MM.1S (cell line): ENCODE data around the gene PRKG2.

Source experiments
- DNase-seq: peaks from one replicate; pipeline ENCODE4 v3.0.0-alpha.2; 2015
- H2AFZ ChIP-seq: fragments of 300-600 bp; sonication (generic); 2 replicates; pipeline ENCODE4 v1.6.0; 2016; ENCODE audit warnings: antibody characterized with exemption, low read length
- H3F3A ChIP-seq: fragments of 300-600 bp; sonication (generic); 2 replicates; pipeline ENCODE4 v1.6.1; 2016; ENCODE audit warnings: mild to moderate bottlenecking, antibody characterized with exemption, low read length, moderate library complexity, mixed read lengths; ENCODE audit not compliant: insufficient read depth
- H3K27ac ChIP-seq: fragments of 300-600 bp; sonication (generic); 2 replicates; pipeline ENCODE4 v1.5.1; 2016; ENCODE audit warnings: mild to moderate bottlenecking, low read length
- H3K27me3 ChIP-seq: fragments of 300-600 bp; sonication (generic); replicated peaks from 2 replicates; pipeline ENCODE4 v1.6.0; 2016; ENCODE audit warnings: low read length; ENCODE audit not compliant: insufficient read depth
- H3K36me3 ChIP-seq: fragments of 300-600 bp; sonication (generic); replicated peaks from 2 replicates; pipeline ENCODE4 v1.6.1; 2016; ENCODE audit warnings: mild to moderate bottlenecking, low read length, mixed read lengths; ENCODE audit not compliant: insufficient read depth
- H3K4me1 ChIP-seq: fragments of 300-600 bp; sonication (generic); 2 replicates; pipeline ENCODE4 v1.6.1; 2016; ENCODE audit warnings: low read length, mixed read lengths
- H3K4me2 ChIP-seq: fragments of 300-600 bp; sonication (generic); 2 replicates; pipeline ENCODE4 v1.6.0; 2016; ENCODE audit warnings: low read depth, low read length
- H3K4me3 ChIP-seq: fragments of 300-600 bp; sonication (generic); 2 replicates; pipeline ENCODE4 v1.5.1; 2016; ENCODE audit warnings: low read length, mixed read lengths
- H3K79me2 ChIP-seq: fragments of 300-600 bp; sonication (generic); 2 replicates; pipeline ENCODE4 v1.6.1; 2016; ENCODE audit warnings: mixed run types, low read length, mixed read lengths
- H3K9ac ChIP-seq: fragments of 300-600 bp; sonication (generic); 2 replicates; pipeline ENCODE4 v1.6.1; 2016; ENCODE audit warnings: low read length, mixed read lengths
- H3K9me2 ChIP-seq: fragments of 300-600 bp; sonication (generic); replicated peaks from 2 replicates; pipeline ENCODE4 v1.6.1; 2016; ENCODE audit warnings: mild to moderate bottlenecking, low read length, mixed read lengths; ENCODE audit not compliant: insufficient read depth
- H3K9me3 ChIP-seq: fragments of 300-600 bp; sonication (generic); replicated peaks from 2 replicates; pipeline ENCODE4 v1.6.1; 2016; ENCODE audit warnings: mild to moderate bottlenecking, low read length, mixed read lengths; ENCODE audit not compliant: insufficient read depth
- H4K20me1 ChIP-seq: fragments of 300-600 bp; sonication (generic); 2 replicates; pipeline ENCODE4 v1.6.1; 2016; ENCODE audit warnings: mild to moderate bottlenecking, low read length, moderate library complexity, mixed read lengths; ENCODE audit not compliant: insufficient read depth
- EZH2 ChIP-seq: fragments of 300-600 bp; sonication (generic); optimal IDR thresholded peaks from 2 replicates; pipeline ENCODE3; 2017; ENCODE audit warnings: low read depth, mild to moderate bottlenecking, antibody characterized with exemption, low read length, mixed read lengths
- EZH2phosphoT487 ChIP-seq: fragments of 300-600 bp; sonication (generic); IDR thresholded peaks from 2 replicates; pipeline ENCODE4 v1.6.1; 2018; ENCODE audit warnings: antibody characterized with exemption, low read length
- TF ChIP-seq, protein P1 (sequence below): fragments of 300-600 bp; sonication (generic); IDR thresholded peaks from 2 replicates; pipeline ENCODE4 v1.5.1; 2016; ENCODE audit warnings: antibody characterized with exemption, low read length, mixed read lengths

PRKG2 gene

DNA sequence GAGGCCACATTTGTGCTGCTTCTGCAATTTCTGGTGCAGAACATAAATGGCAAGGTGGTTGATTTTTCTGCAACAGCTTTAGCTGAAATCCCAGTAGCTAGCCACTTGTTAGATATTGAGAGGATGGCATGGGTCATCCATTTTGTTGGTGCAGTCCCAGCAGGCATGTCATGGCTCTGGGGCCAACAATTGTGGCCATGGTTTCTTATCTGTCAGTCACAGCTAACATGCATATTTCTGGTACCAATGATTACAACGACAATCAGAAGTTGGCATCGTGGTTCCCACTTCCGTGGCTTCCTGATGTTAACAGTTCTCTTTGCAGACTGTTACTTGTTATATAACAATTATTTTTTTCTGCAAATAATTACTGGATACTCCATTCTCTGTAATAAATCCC is 42.8 kb upstream of the PRKG2 start:
- Histone ChIP-seq H3K27me3 (no peaks in the 10 kb centered on the region), H3K36me3 (no peaks in the 10 kb centered on the region), H3K9me3 (no peaks in the 10 kb centered on the region), H3K4me2 (no peak overlapping the region), H2AFZ (no peak overlapping the region), H3K9ac (no peak overlapping the region), H3F3A (no peaks in the 10 kb centered on the region), H3K9me2 (no peaks in the 10 kb centered on the region), H3K27ac (no peak overlapping the region), H3K79me2 (no peaks in the 10 kb centered on the region), H3K4me3 (no peak overlapping the region), H3K4me1 (no peaks in the 10 kb centered on the region), H4K20me1 (no peaks in the 10 kb centered on the region)
- DNase-seq = no peak
- TF ChIP-seq, protein P1, sequence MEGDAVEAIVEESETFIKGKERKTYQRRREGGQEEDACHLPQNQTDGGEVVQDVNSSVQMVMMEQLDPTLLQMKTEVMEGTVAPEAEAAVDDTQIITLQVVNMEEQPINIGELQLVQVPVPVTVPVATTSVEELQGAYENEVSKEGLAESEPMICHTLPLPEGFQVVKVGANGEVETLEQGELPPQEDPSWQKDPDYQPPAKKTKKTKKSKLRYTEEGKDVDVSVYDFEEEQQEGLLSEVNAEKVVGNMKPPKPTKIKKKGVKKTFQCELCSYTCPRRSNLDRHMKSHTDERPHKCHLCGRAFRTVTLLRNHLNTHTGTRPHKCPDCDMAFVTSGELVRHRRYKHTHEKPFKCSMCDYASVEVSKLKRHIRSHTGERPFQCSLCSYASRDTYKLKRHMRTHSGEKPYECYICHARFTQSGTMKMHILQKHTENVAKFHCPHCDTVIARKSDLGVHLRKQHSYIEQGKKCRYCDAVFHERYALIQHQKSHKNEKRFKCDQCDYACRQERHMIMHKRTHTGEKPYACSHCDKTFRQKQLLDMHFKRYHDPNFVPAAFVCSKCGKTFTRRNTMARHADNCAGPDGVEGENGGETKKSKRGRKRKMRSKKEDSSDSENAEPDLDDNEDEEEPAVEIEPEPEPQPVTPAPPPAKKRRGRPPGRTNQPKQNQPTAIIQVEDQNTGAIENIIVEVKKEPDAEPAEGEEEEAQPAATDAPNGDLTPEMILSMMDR = no peak
- TF ChIP-seq EZH2 (no peak), EZH2phosphoT487 (no peak)

DNA sequence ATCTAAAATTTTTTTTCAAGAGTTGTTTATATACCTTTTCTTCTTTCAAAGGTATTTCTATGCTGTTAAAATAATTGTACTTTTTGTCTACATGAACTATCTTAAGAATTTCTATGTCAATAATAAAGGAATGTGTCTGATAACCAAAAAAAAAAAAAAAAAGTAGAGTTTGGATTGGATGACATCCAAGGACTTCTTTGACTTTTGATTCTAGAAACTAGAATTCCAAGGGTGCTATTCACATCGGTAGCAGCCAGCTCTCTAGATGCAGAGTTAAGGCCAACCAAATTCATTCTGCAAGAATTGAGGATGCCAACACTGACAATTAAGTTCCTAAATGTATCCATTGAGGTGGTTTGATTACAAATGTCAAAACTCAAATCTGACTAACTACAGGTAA is 42.0 kb upstream of the PRKG2 start:
- no peaks in the 10 kb centered on the region for H3K27me3 ChIP-seq

DNA sequence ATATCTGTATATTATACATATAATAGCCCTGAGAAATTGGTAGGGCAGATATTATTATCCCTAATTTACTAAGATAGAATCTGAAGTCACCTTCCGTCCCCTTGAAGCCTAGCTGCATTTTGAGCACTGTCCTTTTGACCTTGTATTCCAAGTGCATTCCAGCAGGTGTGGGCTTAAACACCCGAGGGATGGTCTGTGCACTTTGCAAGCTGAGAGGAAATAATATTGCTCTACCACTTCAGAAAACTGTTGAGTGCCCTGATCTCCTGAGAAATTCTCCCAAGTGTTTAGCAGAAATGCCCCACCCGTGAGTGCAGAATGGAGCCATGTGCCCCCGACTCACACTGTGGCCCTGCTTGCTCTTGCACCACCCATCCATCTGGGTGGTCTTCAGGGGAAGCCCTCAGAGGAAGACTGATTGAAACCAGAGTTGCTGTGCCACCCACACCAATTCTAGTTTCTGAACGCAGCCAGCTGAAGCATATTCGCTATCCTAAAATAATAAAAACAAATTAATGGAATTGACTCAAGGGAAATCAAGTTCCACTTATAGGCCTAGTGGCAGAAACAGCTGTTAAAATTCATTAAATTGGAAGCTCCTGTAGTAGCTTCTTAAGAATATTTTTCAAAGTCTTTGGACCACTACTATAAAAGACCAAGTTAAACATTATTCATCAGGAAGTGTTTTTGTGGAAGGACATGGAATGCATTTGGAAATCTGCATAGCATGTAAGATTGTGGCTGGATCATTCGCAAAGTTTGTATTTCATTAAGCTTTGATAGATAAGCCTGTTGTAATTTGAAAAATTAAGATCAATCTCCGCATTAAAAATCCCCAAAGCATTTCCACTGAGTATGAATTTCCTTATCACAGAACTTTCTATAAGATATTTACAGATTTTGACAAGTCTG is 41.3 kb upstream of the PRKG2 start:
- Histone ChIP-seq H3K27me3 (no peaks in the 10 kb centered on the region), H3K4me3 (no peak overlapping the region), H2AFZ (no peak overlapping the region), H3K4me2 (no peak overlapping the region), H3K9me2 (no peaks in the 10 kb centered on the region), H3F3A (no peaks in the 10 kb centered on the region), H3K36me3 (no peaks in the 10 kb centered on the region), H3K27ac (no peak overlapping the region), H3K9me3 (no peaks in the 10 kb centered on the region), H3K79me2 (no peaks in the 10 kb centered on the region), H3K4me1 (no peaks in the 10 kb centered on the region), H3K9ac (no peak overlapping the region), H4K20me1 (no peaks in the 10 kb centered on the region)
- no peak for DNase-seq
- TF ChIP-seq EZH2 = no peak
- no peak for TF ChIP-seq EZH2phosphoT487
- TF ChIP-seq, protein P1 = no peak

More for the DNA sequence above, 42.0 kb upstream of the PRKG2 start:
- H3K4me2 ChIP-seq = no peak overlapping the region
- no peak for DNase-seq
- TF ChIP-seq EZH2phosphoT487 (no peak), EZH2 (no peak)
- TF ChIP-seq, protein P1 = no peak
- H3K36me3 ChIP-seq = no peaks in the 10 kb centered on the region
- no peaks in the 10 kb centered on the region for H3K9me3 ChIP-seq
- H3K9ac ChIP-seq = no peak overlapping the region
- no peaks in the 10 kb centered on the region for H3K9me2 ChIP-seq
- no peak overlapping the region for H2AFZ ChIP-seq
- H3K4me1 ChIP-seq = no peaks in the 10 kb centered on the region
- H3K4me3 ChIP-seq = no peak overlapping the region
- no peaks in the 10 kb centered on the region for H3F3A ChIP-seq
- no peak overlapping the region for H3K27ac ChIP-seq
- H3K79me2 ChIP-seq = no peaks in the 10 kb centered on the region
- H4K20me1 ChIP-seq = no peaks in the 10 kb centered on the region
